GM21367 (cell line): Measurements from ENCODE around the gene SRGAP2B.
"Not testable (repeated sequence)": the region's sequence is repeated elsewhere in the genome, so short reads cannot be mapped to it uniquely, and the experiment has no call there.

Experiments used
- ATAC-seq: cut with Tn5 transposase; IDR thresholded peaks from one replicate; pipeline ENCODE4 v1.9.1; 2021; ENCODE audit not compliant: unreplicated experiment

The SRGAP2B gene

GRCh38 chr1:145093517-145094149 lies 1.5 kb downstream of the SRGAP2B start:
- ATAC-seq, result not testable (repeated sequence)

GRCh38 chr1:145082483-145083255 lies 12.5 kb downstream of the SRGAP2B start:
- ATAC-seq, result not testable (repeated sequence)

GRCh38 chr1:145080193-145080592 lies 14.9 kb downstream of the SRGAP2B start:
- ATAC-seq, result not testable (repeated sequence)

GRCh38 chr1:145079737-145080136 lies 15.4 kb downstream of the SRGAP2B start:
- not testable (repeated sequence) for ATAC-seq

- ATAC-seq, result not testable (repeated sequence)
Measured at GRCh38 chr1:145078787-145079370, 16.2 kb downstream of the SRGAP2B start.

- not testable (repeated sequence) for ATAC-seq
Measured at GRCh38 chr1:145077872-145078786, 17.0 kb downstream of the SRGAP2B start.

GRCh38 chr1:145076877-145077276 lies 18.3 kb downstream of the SRGAP2B start:
- ATAC-seq, result not testable (repeated sequence)

GRCh38 chr1:145074021-145074559 lies 21.0 kb downstream of the SRGAP2B start:
- ATAC-seq, result not testable (repeated sequence)

GRCh38 chr1:145071569-145071968 lies 23.6 kb downstream of the SRGAP2B start:
- ATAC-seq, result not testable (repeated sequence)

- not testable (repeated sequence) for ATAC-seq
Measured at GRCh38 chr1:145066486-145066885, 28.6 kb downstream of the SRGAP2B start.

GRCh38 chr1:145065194-145065826 lies 29.8 kb downstream of the SRGAP2B start:
- not testable (repeated sequence) for ATAC-seq

- not testable (repeated sequence) for ATAC-seq
Measured at GRCh38 chr1:145063941-145064648, 31.0 kb downstream of the SRGAP2B start.

GRCh38 chr1:145063285-145063684 lies 31.8 kb downstream of the SRGAP2B start:
- ATAC-seq, result not testable (repeated sequence)

GRCh38 chr1:145058184-145058583 lies 36.9 kb downstream of the SRGAP2B start:
- ATAC-seq, result peak; percentile 31

- peak; percentile 98 for ATAC-seq
Measured at GRCh38 chr1:145055217-145055760, 39.8 kb downstream of the SRGAP2B start.

- not testable (repeated sequence) for ATAC-seq
Measured at GRCh38 chr1:145053428-145053827, 41.7 kb downstream of the SRGAP2B start.

GRCh38 chr1:145052019-145052776 lies 42.9 kb downstream of the SRGAP2B start:
- not testable (repeated sequence) for ATAC-seq

- ATAC-seq, result not testable (repeated sequence)
Measured at GRCh38 chr1:145048181-145048856, 46.8 kb downstream of the SRGAP2B start.
